GM23338 (cell line): ENCODE measurements around the gene OIT3. TPM values are rescaled to one million over a fixed set of nuclear protein-coding genes. Genes with fewer than 3 reads are reported as not detected.
A peak's percentile ranks its signal among the peaks of the same experiment; 100 is the strongest.

Source experiments
- ATAC-seq: fragments of 200-7000 bp; cut with Tn5 transposase; 3 replicates; pipeline ENCODE4 v1.9.1; 2020
- DNase-seq: peaks from one replicate; pipeline ENCODE4 v3.0.0-alpha.2; 2015; ENCODE audit warnings: low spot score
- H2AFZ ChIP-seq: fragments of 200-600 bp; sonication (generic); 2 replicates; pipeline ENCODE4 v1.8.0; 2016; ENCODE audit warnings: antibody characterized with exemption, mild to moderate bottlenecking, moderate library complexity
- H3F3A ChIP-seq: fragments of 200-600 bp; sonication (generic); replicated peaks from 2 replicates; pipeline ENCODE4 v1.8.0; 2017; ENCODE audit warnings: antibody characterized with exemption, mixed run types, low read depth
- H3K27ac ChIP-seq: fragments of 200-600 bp; sonication (generic); 2 replicates; pipeline ENCODE4 v1.6.1; 2016; ENCODE audit warnings: low read depth
- H3K27me3 ChIP-seq: fragments of 200-600 bp; sonication (generic); 2 replicates; pipeline ENCODE4 v1.8.0; 2016; ENCODE audit warnings: mild to moderate bottlenecking, mixed run types, moderate library complexity; ENCODE audit not compliant: insufficient read depth
- H3K36me3 ChIP-seq: fragments of 200-600 bp; sonication (generic); 2 replicates; pipeline ENCODE4 v1.8.0; 2016; ENCODE audit warnings: mild to moderate bottlenecking; ENCODE audit not compliant: insufficient read depth
- H3K4me1 ChIP-seq: fragments of 200-600 bp; sonication (generic); 2 replicates; pipeline ENCODE4 v1.8.0; 2016; ENCODE audit warnings: mild to moderate bottlenecking, moderate library complexity; ENCODE audit not compliant: insufficient read depth
- H3K4me2 ChIP-seq: fragments of 200-600 bp; sonication (generic); 2 replicates; pipeline ENCODE4 v1.7.1; 2017; ENCODE audit warnings: mixed run types
- H3K4me3 ChIP-seq: fragments of 200-600 bp; sonication (generic); 2 replicates; pipeline ENCODE4 v1.6.1; 2016; ENCODE audit warnings: mixed run types
- H3K79me2 ChIP-seq: fragments of 200-600 bp; sonication (generic); replicated peaks from 2 replicates; pipeline ENCODE4 v1.8.0; 2017; ENCODE audit warnings: mild to moderate bottlenecking; ENCODE audit not compliant: insufficient read depth
- H3K9me2 ChIP-seq: fragments of 200-600 bp; sonication (generic); 2 replicates; pipeline ENCODE4 v1.8.0; 2017; ENCODE audit not compliant: insufficient read depth
- H4K20me1 ChIP-seq: fragments of 200-600 bp; sonication (generic); replicated peaks from 2 replicates; pipeline ENCODE4 v1.8.0; 2017; ENCODE audit warnings: mild to moderate bottlenecking; ENCODE audit not compliant: insufficient read depth
- H3K27ac Mint-ChIP-seq: 2 replicates; pipeline ENCODE4 v1.8.0; 2020; ENCODE audit warnings: inconsistent platforms, mild to moderate bottlenecking, moderate library complexity, mixed read lengths
- H3K27me3 Mint-ChIP-seq: 3 replicates; pipeline ENCODE4 v1.8.0; 2022; ENCODE audit warnings: low read depth, mild to moderate bottlenecking, moderate library complexity, mixed read lengths, inconsistent platforms; ENCODE audit not compliant: insufficient read depth, poor library complexity
- H3K36me3 Mint-ChIP-seq: 3 replicates; pipeline ENCODE4 v1.8.0; 2021; ENCODE audit warnings: low read depth, mild to moderate bottlenecking, inconsistent platforms, moderate library complexity, mixed read lengths
- H3K4me1 Mint-ChIP-seq: 3 replicates; pipeline ENCODE4 v1.8.0; 2020; ENCODE audit warnings: mild to moderate bottlenecking, inconsistent platforms, mixed read lengths
- H3K4me3 Mint-ChIP-seq: 3 replicates; pipeline ENCODE4 v1.8.0; 2021; ENCODE audit warnings: moderate library complexity, mild to moderate bottlenecking, inconsistent platforms, mixed read lengths
- H3K9me3 Mint-ChIP-seq: 3 replicates; pipeline ENCODE4 v1.8.0; 2020; ENCODE audit warnings: moderate library complexity, mild to moderate bottlenecking, inconsistent platforms, mixed read lengths
- CREB1 ChIP-seq: fragments of 250-450 bp; sonication (Bioruptor Pico); IDR thresholded peaks from 2 replicates; pipeline ENCODE4 v1.5.0; 2020; ENCODE audit warnings: low read depth, mild to moderate bottlenecking, moderate library complexity
- CTCF ChIP-seq, 2 experiments: fragments of 200-600 bp in 1 of 2; sonication (generic) in 1 of 2; conservative IDR thresholded peaks; 2 replicates each; pipeline versions ENCODE4 v1.5.1 to v1.6.1; 2016 to 2017; ENCODE audit warnings: antibody characterized with exemption in 2 of 2, low read depth in 2 of 2, mild to moderate bottlenecking in 2 of 2, moderate library complexity in 1 of 2
- ETS1 ChIP-seq: IDR thresholded peaks from 2 replicates; pipeline ENCODE4 v1.6.1; 2016; ENCODE audit warnings: antibody characterized with exemption
- EZH2 ChIP-seq: fragments of 200-600 bp; sonication (generic); IDR thresholded peaks from one replicate; pipeline ENCODE4 v1.8.0; 2017; ENCODE audit warnings: antibody characterized with exemption, mild to moderate bottlenecking, low read depth; ENCODE audit not compliant: unreplicated experiment
- JUNB ChIP-seq: IDR thresholded peaks from one replicate; pipeline ENCODE4 v1.6.1; 2016; ENCODE audit warnings: antibody characterized with exemption; ENCODE audit not compliant: unreplicated experiment
- NANOG ChIP-seq: IDR thresholded peaks from 2 replicates; pipeline ENCODE4 v1.6.1; 2016; ENCODE audit warnings: antibody characterized with exemption, borderline replicate concordance
- POLR2AphosphoS5 ChIP-seq: IDR thresholded peaks from 2 replicates; pipeline ENCODE4 v1.6.1; 2016; ENCODE audit warnings: antibody characterized with exemption, low read depth
- REST ChIP-seq: IDR thresholded peaks from one replicate; pipeline ENCODE4 v1.6.1; 2018; ENCODE audit warnings: antibody characterized with exemption; ENCODE audit not compliant: unreplicated experiment
- STAT1 ChIP-seq: IDR thresholded peaks from one replicate; pipeline ENCODE4 v1.6.1; 2016; ENCODE audit warnings: antibody characterized with exemption; ENCODE audit not compliant: unreplicated experiment
- ZNF331 ChIP-seq: fragments of 250-450 bp; sonication (Bioruptor Pico); IDR thresholded peaks from 2 replicates; pipeline ENCODE4 v1.5.0; 2020; ENCODE audit warnings: low read depth, mild to moderate bottlenecking, moderate library complexity
- ZNF462 ChIP-seq: fragments of 250-450 bp; sonication (Bioruptor Pico); IDR thresholded peaks from 2 replicates; pipeline ENCODE4 v1.5.0; 2020; ENCODE audit warnings: mild to moderate bottlenecking, moderate library complexity
- polyA plus RNA-seq: library from polyadenylated mRNA; unstranded; fragments of >200 nt; fragmentation: Nextera tagmentation; extraction: Ambion mirVana; gene quantifications from 2 replicates; pipeline ENCODE4 v1.2.1, GENCODE V29; 2016
- total RNA-seq: library from RNA; depleted of rRNA; stranded (reverse); fragments of >200 nt; shearing (Covaris generic); gene quantifications from 2 replicates; pipeline ENCODE4 v1.2.3, GENCODE V29; 2014

Gene OIT3
- total and polyA plus RNA-seq, 2 experiments from 2014 or later, result not detected

GRCh38 chr10:72886621-72887020, 6.9 kb upstream of the OIT3 start:
- ATAC-seq, result peak; percentile 44
- peaks cover 1% of the 10 kb centered on the region for H3K27me3 Mint-ChIP-seq
- H3K4me3 Mint-ChIP-seq, result peak overlapping the region; percentile 59; the same call in 2 of the 3 replicates
- H3K36me3 ChIP-seq, result peaks cover 2% of the 10 kb centered on the region; the same call in 1 of the 2 replicates
- H2AFZ ChIP-seq, result no peak overlapping the region
- peaks cover 50% of the 10 kb centered on the region for H3K4me1 Mint-ChIP-seq
- H3K4me1 ChIP-seq, result peaks cover 27% of the 10 kb centered on the region
- H3K27ac ChIP-seq, result peak overlapping the region; percentile 91
- H3K9me2 ChIP-seq, result peaks cover 9% of the 10 kb centered on the region
- no peaks in the 10 kb centered on the region for H3K79me2 ChIP-seq
- H3K4me3 ChIP-seq, result peak overlapping the region; percentile 2; the same call in 1 of the 2 replicates
- H4K20me1 ChIP-seq, result no peaks in the 10 kb centered on the region
- peaks cover 62% of the 10 kb centered on the region for H3K36me3 Mint-ChIP-seq
- no peaks in the 10 kb centered on the region for H3K27me3 ChIP-seq
- DNase-seq, result peak; percentile 31
- TF ChIP-seq ZNF462 (CRISPR knock-in tag) (no peak), CREB1 (CRISPR knock-in tag) (no peak), ZNF331 (CRISPR knock-in tag) (no peak), STAT1 (no peak), NANOG (no peak), CTCF (conservative IDR thresholded peaks at IDR 0.05; ENCODE audit: low read depth in 2 of 2) (no peak), JUNB (no peak), ETS1 (no peak), REST (no peak), EZH2 (no peak), POLR2AphosphoS5 (no peak)
- H3F3A ChIP-seq, result no peaks in the 10 kb centered on the region
- H3K27ac Mint-ChIP-seq, result peak overlapping the region; percentile 85
- peaks cover 17% of the 10 kb centered on the region for H3K9me3 Mint-ChIP-seq
- peak overlapping the region; percentile 56 for H3K4me2 ChIP-seq
